Stimulated activated CD8-positive, alpha-beta memory T cell treated with anti-CD3 and anti-CD28 coated beads, Interleukin-15, amount 100 ng/mL, for 48 hours (primary cell): ENCODE measurements around the gene BUB1.
"Not testable (repeated sequence)": the region's sequence is repeated elsewhere in the genome, so short reads cannot be mapped to it uniquely, and the experiment has no call there.

ENCODE experiments used
- DNase-seq, 2 donors: peaks; one replicate each; pipeline ENCODE4 v3.0.0-alpha.2; 2020; ENCODE audit warnings: low read depth in 2 of 2

The BUB1 gene

DNA sequence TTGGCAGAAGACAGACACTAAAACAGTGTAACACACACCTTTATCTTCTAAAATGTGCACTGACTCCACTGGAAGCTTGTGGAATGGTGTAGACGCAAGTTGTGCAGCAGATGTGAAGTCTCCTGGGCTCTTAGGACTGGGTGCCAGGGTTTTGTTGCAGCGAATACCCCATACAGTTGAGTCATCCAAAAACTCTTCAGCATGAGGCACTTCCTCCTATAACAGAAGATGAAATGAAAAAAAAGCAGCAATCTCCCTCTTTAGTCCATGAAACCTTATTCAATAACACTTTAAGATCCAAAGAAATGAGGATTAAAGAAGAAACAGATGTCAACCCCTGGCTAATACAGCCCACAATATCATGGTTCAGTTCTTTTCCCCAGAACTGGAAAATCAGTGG lies 22.2 kb downstream of the BUB1 start:
- no peak for DNase-seq

DNA sequence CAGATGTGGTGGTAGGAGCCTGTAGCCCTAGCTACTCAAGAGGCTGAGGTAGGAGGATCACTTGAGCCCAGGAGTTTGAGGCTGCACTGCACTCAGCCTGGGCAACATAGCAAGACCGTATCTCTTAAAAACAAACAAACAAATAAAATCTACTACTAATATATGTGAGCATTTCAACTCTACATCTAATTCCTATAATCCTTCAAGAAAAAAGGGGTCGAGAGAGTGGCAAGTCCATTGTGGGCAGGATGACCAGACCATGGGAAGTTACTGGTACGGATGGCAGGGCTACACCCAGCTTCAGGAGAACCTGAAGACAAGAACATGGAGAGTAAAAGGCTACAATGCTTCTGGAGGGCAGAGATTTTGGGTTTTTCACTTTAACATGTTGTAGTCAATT lies 24.0 kb downstream of the BUB1 start:
- no peak for DNase-seq

DNA sequence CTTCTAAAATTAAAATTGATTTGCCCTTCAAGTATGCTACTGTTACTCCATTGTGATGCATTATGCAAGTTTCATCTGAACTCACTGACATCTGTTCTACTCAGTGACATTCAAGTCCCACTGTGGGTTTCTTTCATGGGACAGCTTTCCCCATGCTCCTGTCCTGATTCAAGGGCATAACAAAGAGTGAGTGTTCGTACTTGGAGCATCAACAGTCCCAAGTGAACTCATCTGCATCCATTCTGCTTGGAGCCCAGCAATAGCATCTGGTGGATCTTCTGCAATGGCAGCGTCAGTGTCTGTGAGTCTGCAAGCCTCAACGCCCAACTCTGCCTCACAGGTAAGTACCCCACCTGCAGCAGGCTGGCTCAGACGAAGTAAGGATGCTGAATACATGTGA lies 27.5 kb downstream of the BUB1 start:
- no peak for DNase-seq

DNA sequence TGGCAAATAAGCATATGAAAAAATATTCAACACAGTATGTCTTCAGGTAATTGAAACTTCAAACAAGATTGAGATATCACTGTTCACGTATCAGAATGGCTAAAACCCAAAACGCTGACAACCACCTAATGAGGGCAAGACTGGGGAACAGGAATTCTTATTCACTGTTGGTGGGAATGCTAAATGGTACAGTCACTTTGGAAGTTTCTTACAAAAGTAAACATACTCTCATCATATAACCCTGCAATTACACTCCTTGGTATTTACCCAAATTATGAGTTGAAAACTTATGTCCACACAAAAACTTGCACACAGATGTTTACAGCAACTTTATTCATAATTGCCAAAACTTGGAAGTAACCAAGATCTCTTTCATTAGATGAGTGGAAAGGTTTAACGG lies 30.1 kb downstream of the BUB1 start:
- no peak for DNase-seq

DNA sequence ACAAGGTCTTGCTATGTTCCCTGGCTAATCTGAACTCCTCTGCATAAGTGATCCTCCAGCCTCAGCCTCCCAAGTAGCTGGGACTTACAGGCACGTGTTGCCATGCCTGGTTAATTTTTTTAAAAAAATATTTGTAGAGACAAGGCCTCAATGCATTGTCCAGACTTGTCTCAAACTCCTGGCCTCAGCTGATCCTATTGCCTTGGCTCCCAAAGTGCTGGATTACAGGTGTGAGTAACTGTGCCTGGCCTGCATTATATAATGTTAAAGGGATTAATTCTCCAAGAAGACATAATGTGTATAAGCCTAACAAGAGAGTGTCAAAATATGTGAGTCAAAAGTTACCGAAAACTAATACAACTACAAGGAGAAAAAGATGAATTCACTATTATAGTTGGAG lies 32.2 kb downstream of the BUB1 start:
- no peak for DNase-seq

DNA sequence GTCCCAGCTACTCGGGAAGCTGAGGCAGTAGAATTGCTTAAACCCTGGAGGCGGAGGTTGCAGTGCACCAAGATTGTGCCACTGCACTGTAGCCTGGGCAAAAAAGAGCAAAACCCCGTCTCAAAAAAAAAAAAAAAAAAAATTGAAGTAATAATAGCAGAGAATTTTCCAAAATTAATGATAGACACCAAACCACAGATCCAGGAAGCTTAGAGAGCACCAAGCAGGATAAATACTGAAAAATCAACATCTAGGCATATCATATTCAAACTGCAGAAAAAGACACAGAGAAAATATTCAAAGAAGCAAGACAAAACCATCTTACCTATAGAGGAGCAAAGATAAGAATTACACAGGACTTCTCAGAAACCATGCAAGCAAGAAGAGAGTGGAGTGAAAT lies 33.5 kb downstream of the BUB1 start:
- DNase-seq = no peak

- DNase-seq = no peak
Observed at GRCh38 chr2:110642360-110642759, 35.5 kb downstream of the BUB1 start.

DNA sequence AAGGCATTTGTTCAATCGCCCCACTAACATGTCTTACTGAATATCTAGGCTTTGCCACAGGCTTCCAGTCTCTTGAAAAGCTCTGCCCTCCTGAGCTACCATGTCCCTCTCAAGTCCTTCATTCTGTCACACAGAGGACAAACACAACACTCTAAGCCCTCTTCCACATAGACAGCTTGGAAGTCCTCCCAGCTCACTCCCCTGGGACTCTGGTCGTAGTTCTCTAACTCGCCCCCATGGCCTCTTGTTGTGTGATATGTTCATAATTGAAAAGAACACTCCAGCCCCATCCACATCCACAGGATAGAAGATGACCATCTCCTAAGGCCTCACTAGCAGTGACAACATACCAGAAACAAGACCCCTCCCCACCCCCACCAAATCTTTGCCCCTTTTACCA lies 37.9 kb downstream of the BUB1 start:
- DNase-seq = no peak

GRCh38 chr2:110638952-110639695 lies 38.7 kb downstream of the BUB1 start:
- no peak for DNase-seq

DNA sequence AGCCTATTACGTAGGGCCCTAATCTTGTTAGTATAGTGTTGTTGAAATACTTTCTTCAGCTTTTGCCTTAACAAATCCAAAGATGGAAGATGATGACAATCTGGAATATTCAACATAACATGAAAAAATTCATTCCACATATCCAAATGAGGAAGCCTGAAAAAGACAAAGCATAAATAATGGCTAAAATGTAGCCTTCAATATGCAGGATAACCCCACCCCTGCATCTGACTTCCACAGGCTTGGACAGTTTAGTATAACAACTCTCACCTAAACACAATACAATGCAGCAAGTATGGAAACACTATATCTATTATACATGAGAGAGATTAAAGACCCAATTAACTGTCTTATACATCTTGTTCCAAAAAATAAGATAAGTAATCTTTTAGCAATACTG lies 39.9 kb downstream of the BUB1 start:
- DNase-seq = no peak

DNA sequence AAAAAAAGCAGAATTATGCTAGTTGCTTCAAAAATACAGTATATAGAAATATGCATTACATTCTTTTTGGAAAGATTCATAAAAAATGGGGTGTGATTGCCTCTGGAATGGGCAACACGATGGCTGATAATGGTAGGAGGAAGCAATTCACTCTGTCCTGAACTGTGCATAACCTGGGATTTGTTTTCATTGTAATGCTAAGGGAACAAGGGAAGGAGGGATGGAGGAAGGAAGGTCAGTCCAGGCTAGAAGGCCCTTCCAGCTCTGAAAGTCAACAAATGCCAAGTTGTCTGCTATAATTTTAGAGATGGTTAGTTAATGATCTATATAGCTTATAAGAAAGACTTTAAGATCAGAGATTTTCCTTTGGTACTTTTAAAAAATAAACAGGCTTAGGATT lies 40.8 kb downstream of the BUB1 start:
- no peak for DNase-seq

DNA sequence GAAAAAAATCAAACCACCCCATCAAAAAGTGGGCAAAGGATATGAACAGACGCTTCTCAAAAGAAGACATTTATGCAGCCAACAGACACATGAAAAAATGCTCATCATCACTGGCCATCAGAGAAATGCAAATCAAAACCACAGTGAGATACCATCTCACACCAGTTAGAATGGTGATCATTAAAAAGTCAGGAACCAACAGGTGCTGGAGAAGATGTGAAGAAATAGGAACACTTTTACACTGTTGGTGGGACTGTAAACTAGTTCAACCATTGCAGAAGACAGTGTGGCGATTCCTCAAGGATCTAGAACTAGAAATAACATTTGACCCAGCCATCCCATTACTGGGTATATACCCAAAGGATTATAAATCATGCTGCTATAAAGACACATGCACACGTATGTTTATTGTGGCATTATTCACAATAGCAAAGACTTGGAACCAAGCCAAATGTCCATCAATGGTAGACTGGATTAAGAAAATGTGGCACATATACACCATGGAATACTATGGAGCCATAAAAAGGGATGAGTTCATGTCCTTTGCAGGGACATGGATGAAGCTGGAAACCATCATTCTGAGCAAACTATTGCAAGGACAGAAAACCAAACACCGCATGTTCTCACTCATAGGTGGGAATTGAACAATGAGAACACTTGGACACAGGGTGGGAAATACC lies 41.8 kb downstream of the BUB1 start:
- DNase-seq = not testable (repeated sequence)

DNA sequence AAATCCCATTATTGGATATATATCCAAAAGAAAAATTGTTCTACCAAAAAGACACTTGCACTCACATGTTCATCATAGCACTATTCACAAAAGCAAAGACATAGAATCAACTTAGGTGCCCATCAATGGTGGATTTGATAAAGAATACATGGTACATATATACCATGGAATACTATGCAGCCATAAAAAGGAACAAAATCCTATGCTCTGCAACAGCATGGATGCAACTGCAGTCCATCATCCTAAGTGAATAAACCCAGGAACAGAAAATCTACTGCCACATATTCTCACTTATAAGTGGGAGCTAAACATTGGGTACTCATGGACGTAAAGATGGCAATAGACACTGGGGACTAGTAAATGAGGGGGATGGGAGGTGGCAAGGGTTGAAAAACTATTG lies 50.5 kb downstream of the BUB1 start:
- not testable (repeated sequence) for DNase-seq

DNA sequence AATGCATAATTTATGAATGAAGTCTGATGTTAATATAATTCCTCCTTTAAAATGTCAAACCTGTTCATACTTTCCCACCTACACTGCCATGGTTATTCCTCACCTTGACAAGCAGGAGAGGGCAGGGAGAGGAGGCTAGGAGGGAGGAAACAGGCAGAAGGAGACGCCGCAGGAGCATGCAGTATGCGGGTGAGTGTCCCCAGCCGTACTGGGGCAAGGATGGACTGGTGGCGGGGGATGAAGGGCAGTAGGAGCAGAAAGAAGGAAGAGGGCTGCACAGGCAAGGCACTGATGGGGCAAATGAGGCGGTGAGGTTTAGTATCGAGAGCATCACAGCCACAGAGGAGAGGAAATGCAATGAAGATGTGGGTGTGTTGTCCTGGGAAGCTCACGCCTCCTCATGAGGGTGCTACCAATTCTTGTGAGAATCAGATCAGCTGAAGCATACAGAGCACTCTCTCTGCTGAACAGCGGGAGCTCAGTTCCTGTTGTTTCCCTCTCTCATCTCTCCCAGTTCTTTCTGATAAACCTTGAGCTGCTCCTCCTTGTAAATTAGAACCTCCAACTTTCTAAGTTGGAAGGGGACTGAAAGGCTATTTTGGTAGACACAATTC lies 58.4 kb downstream of the BUB1 start:
- not testable (repeated sequence) for DNase-seq

- DNase-seq = not testable (repeated sequence)
Observed at GRCh38 chr2:110613927-110614326, 63.9 kb downstream of the BUB1 start.

DNA sequence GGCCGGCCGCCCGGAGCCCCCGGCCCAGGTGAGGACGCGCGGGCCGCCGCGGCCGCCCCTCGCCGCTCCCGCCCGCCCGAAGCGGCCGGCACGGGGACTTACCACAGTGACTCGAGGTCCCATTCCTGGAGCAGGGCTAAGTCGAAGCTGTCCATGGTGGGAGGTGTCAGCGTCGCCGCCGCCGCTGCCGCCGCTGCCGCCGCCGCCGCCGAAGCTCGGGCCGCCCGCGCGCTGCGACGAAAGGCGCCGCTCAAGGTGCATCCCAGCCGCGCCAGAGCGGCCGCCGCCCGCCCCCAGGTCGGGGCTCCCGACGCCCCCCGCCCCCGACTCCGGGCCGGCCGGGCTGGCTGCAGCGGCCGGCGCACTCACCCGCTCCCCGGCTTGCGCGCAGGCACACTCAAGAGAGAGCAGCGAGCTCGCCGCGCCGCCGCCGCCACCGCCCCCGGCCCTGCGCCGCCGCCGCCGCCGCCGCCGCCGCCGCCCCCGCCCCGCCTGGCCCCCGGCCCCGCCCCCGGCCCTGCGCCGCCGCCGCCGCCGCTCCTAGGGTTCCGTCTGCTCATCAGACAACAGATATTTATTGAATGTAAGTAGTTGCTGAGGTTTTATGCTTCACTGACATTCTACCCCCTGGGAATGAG lies 67.1 kb downstream of the BUB1 start:
- not testable (repeated sequence) for DNase-seq

DNA sequence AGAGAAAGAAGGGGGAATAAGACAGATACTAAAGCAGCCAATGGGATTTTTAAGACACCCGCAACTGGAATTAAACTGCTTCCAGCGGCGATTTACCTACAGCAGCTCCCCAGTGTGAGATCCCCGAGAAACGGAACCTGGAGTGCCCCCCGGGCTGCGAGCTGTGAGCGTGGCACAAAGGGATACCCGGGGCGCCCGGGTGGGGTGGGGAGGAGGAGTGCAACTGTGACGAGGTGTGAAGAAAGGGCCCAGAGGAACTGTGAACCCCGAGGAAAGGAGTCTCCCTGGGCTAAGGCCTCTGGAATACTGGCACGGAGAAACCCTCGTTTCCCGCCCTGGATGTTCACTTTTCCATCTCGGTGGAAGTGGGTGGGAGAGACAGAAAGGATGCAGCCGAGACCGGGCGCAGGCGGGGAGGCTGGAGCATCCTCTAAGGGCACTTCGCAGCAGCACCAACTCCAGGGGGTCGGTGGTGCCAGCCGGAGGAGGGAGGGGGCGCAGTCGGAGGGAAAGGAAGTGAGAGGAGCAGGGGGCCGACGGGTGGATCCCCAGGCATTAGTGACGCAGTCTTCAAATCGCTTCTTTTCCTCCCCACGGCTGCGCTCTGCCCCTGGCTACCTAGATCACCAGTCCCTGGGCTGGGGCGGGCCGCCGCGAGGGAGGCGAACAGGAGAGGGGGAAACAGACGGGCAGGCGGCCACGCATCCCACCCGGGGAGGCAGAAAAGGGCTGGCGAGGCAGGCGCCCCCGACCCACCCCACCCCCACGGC lies 67.8 kb downstream of the BUB1 start:
- DNase-seq = not testable (repeated sequence)

GRCh38 chr2:110608788-110609502 lies 68.9 kb downstream of the BUB1 start:
- DNase-seq = not testable (repeated sequence)

GRCh38 chr2:110605057-110605456 lies 72.8 kb downstream of the BUB1 start:
- not testable (repeated sequence) for DNase-seq

- not testable (repeated sequence) for DNase-seq
Observed at GRCh38 chr2:110603917-110604591, 73.8 kb downstream of the BUB1 start.
